Gastroesophageal sphincter (tissue), 3 donors: Measurements from ENCODE around the gene SH3RF3.
A peak's percentile ranks its signal among the peaks of the same experiment; 100 is the strongest.

Experiments
- CTCF ChIP-seq, 4 experiments: fragments of 200-600 bp in 2 of 4; fragments of 450-650 bp in 2 of 4; sonication (generic) in 1 of 4; IDR thresholded peaks; one replicate each; pipeline ENCODE4 v1.5.1; 2017 to 2019; ENCODE audit warnings: antibody characterized with exemption in 4 of 4, mild to moderate bottlenecking in 2 of 4, moderate library complexity in 2 of 4
- POLR2AphosphoS5 ChIP-seq: sonication (generic); formaldehyde crosslinking; IDR thresholded peaks from one replicate; pipeline ENCODE4 v1.6.1; 2017; ENCODE audit warnings: antibody characterized with exemption

GRCh38 chr2:109164739-109165221 lies 35.8 kb downstream of the SH3RF3 start:
- TF ChIP-seq CTCF (IDR thresholded peaks at IDR 0.05) (no peak), POLR2AphosphoS5 (peak; percentile 78)
